Mesothelial cell of epicardium (in vitro differentiated cells): ENCODE measurements around the gene GET4. TPM values are rescaled to one million over a fixed set of nuclear protein-coding genes. Genes with fewer than 3 reads are reported as not detected.

ENCODE experiments used
- DNase-seq, 2 experiments: peaks; one replicate each; pipeline ENCODE4 v3.0.0; 2021; ENCODE audit warnings: low spot score in 2 of 2; ENCODE audit not compliant: unreplicated experiment in 2 of 2
- H3K27ac Mint-ChIP-seq: 2 replicates; pipeline ENCODE4 v1.8.0; 2021; ENCODE audit warnings: mixed read lengths
- H3K27me3 Mint-ChIP-seq: 2 replicates; pipeline ENCODE4 v1.8.0; 2021; ENCODE audit warnings: low read depth, mixed read lengths
- H3K36me3 Mint-ChIP-seq: 2 replicates; pipeline ENCODE4 v1.8.0; 2021; ENCODE audit warnings: mixed read lengths
- H3K4me1 Mint-ChIP-seq: 2 replicates; pipeline ENCODE4 v1.8.0; 2021; ENCODE audit warnings: mixed read lengths
- H3K4me3 Mint-ChIP-seq: 2 replicates; pipeline ENCODE4 v1.8.0; 2021; ENCODE audit warnings: mild to moderate bottlenecking, moderate library complexity, mixed read lengths
- H3K9me3 Mint-ChIP-seq: 2 replicates; pipeline ENCODE4 v1.8.0; 2021; ENCODE audit warnings: mixed read lengths
- total RNA-seq: library from RNA; stranded (reverse); gene quantifications from 3 replicates; pipeline ENCODE4 v1.2.1, GENCODE V29; 2021
- TF ChIP-seq, protein P1 (sequence below): fragments of 200-600 bp; sonication (generic); IDR thresholded peaks from one replicate; pipeline ENCODE4 v1.5.0; 2021; ENCODE audit warnings: antibody characterized with exemption; ENCODE audit not compliant: unreplicated experiment

Gene GET4
- total RNA-seq, 1 donor from 2014 or later = 77.6 TPM

DNA sequence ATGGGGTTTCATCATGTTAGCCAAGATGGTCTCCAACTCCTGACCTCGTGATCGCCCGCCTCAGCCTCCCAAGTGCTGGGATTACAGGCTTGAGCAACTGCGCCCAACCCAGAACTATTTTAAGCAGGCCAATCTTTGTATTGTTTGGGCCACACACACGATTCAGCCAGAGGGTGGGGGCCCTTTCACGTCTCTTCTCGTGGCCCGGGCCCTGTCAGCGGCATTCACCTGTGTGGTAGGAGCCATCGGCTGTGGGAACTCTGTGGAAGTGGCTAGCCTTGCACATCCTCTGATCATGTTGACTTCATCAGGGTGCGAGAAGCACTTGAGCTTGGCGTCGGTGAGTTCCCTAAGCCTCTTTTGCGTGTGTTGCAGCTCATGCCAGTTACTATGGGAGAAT is 27.2 kb upstream of the GET4 start:
- Mint-ChIP-seq H3K36me3 (peaks cover 43% of the 10 kb centered on the region), H3K27ac (no peak overlapping the region), H3K27me3 (no peaks in the 10 kb centered on the region), H3K4me1 (no peaks in the 10 kb centered on the region), H3K4me3 (no peak overlapping the region), H3K9me3 (peaks cover 7% of the 10 kb centered on the region)
- DNase-seq = no peak
- TF ChIP-seq, protein P1, sequence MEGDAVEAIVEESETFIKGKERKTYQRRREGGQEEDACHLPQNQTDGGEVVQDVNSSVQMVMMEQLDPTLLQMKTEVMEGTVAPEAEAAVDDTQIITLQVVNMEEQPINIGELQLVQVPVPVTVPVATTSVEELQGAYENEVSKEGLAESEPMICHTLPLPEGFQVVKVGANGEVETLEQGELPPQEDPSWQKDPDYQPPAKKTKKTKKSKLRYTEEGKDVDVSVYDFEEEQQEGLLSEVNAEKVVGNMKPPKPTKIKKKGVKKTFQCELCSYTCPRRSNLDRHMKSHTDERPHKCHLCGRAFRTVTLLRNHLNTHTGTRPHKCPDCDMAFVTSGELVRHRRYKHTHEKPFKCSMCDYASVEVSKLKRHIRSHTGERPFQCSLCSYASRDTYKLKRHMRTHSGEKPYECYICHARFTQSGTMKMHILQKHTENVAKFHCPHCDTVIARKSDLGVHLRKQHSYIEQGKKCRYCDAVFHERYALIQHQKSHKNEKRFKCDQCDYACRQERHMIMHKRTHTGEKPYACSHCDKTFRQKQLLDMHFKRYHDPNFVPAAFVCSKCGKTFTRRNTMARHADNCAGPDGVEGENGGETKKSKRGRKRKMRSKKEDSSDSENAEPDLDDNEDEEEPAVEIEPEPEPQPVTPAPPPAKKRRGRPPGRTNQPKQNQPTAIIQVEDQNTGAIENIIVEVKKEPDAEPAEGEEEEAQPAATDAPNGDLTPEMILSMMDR = no peak

DNA sequence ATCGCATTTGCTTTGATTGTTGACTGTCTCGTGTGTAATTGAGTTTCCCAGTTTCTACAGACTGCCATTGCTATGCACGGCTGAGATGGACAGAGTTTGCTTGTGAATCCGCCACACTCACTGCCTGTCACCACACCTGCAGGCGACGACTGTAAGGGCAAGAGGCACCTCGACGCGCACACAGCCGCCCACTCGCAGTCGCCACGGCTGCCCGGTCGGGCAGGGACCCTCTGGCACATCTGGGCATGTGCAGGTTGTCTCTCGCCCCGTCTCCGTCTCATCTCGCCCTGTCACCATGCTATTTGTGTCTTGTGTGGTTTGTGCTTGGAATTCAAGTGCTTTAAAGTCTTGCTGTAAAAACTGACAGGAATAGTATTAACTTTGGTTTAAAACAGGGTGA is 26.6 kb upstream of the GET4 start:
- TF ChIP-seq, protein P1 = no peak
- H3K27ac Mint-ChIP-seq = no peak overlapping the region
- no peaks in the 10 kb centered on the region for H3K27me3 Mint-ChIP-seq
- H3K9me3 Mint-ChIP-seq = peaks cover 7% of the 10 kb centered on the region
- peaks cover 46% of the 10 kb centered on the region for H3K36me3 Mint-ChIP-seq
- H3K4me1 Mint-ChIP-seq = no peaks in the 10 kb centered on the region
- no peak overlapping the region for H3K4me3 Mint-ChIP-seq
- DNase-seq = no peak

DNA sequence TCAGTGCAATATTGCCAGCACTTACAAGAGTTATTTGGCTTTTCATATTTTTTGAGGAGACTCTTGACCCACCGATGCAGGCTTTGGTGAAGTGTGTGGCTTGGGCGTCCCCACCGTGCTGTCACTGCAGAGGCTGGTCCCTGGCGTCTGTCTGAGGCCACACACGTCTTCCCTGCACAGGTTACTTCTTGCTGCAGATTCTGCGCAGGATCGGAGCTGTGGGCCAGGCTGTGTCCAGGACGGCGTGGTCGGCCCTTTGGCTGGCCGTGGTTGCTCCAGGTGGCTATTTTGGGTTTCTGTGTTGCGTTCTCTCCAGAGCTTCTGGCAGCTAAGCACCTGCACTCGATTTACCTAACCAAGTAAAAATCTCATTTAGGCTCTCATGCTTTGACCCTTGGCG is 25.1 kb upstream of the GET4 start:
- TF ChIP-seq, protein P1 = no peak
- no peak overlapping the region for H3K27ac Mint-ChIP-seq
- H3K9me3 Mint-ChIP-seq = peaks cover 7% of the 10 kb centered on the region
- no peaks in the 10 kb centered on the region for H3K4me1 Mint-ChIP-seq
- no peaks in the 10 kb centered on the region for H3K27me3 Mint-ChIP-seq
- H3K4me3 Mint-ChIP-seq = no peak overlapping the region
- H3K36me3 Mint-ChIP-seq = peaks cover 39% of the 10 kb centered on the region
- no peak for DNase-seq

DNA sequence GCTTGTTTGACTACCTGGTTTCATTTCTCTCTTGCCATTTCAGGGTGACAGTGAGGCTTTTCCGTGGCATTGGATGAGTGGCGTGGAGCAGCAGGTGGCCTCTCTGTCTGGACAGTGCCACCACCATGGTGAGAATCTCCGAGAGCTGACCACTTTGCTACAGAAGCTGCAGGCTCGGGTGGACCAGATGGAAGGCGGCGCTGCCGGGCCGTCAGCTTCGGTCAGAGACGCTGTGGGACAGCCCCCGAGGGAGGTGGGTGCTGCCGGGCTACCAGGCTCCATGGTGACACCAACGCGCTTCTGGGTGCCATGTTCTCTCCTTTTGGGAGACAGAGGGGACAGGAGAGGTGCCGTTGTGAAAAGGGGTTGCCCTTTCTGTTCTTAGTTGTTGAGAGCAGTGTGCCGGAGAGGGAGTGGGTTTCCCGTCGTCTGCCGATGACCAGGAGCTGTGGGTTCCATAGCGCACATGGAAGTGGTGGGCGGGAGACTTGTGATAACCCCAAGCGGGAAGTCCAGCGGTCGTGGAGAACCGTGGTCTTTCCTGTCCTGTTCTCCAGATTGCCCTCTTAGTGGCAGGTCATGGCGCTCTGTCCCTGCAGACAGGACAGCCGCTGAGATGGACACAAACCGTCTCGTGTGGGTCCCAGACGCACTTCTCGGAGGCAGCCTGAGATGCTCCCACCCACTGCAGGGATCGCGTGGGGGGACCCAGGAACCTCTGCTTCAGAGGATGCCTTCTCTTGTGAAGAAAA is 22.8 kb upstream of the GET4 start:
- peaks cover 44% of the 10 kb centered on the region for H3K36me3 Mint-ChIP-seq
- H3K27ac Mint-ChIP-seq = no peak overlapping the region
- peaks cover 1% of the 10 kb centered on the region for H3K9me3 Mint-ChIP-seq
- H3K4me1 Mint-ChIP-seq = no peaks in the 10 kb centered on the region
- TF ChIP-seq, protein P1 = no peak
- DNase-seq = no peak
- no peaks in the 10 kb centered on the region for H3K27me3 Mint-ChIP-seq
- H3K4me3 Mint-ChIP-seq = no peak overlapping the region

DNA sequence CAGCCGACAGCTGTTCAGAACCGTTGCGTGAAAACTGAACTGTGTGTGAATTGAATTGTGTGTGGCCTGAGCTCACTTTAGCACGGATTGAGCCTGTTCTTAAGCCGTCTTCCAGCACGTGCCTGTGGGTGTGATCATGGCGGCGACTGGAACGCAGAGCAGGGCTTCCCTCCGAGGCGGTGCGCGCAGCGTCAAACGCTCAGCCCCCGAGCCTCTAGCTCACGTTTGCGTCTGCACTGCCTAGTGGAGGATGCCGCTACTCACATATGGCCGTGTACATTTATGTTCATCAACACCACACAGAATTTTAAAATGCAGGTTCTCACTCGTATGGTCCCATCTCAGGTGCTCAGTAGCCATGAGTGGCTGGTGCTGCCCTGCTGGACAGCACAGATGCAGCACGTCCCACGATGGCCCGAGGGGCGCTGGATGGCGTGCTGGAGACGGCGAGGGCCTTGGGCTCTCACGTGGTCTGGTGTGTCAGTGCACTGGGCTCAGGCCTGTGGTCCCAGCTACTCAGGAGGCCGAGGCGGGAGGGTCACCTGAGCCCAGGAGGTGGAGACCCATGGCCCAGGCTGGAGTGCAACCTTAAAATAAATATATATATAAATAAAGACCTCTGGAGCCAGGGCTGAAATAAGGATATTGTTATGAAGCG is 22.1 kb upstream of the GET4 start:
- H3K9me3 Mint-ChIP-seq = no peaks in the 10 kb centered on the region
- TF ChIP-seq, protein P1 = no peak
- no peaks in the 10 kb centered on the region for H3K27me3 Mint-ChIP-seq
- no peak overlapping the region for H3K4me3 Mint-ChIP-seq
- peaks cover 2% of the 10 kb centered on the region for H3K4me1 Mint-ChIP-seq
- H3K36me3 Mint-ChIP-seq = peaks cover 43% of the 10 kb centered on the region
- no peak for DNase-seq
- no peak overlapping the region for H3K27ac Mint-ChIP-seq
